ENCODE measurements around the gene IZUMO1.
"Not testable (repeated sequence)": the region's sequence is repeated elsewhere in the genome, so short reads cannot be mapped to it uniquely, and the experiment has no call there.

IZUMO1 gene

GRCh38 chr19:48724796-48725753 lies 21.6 kb downstream of the IZUMO1 start:
- Histone ChIP-seq H3K4me3 (ENCODE audit: low read depth in 1 of 5, low read length in 5 of 5) (peak overlapping the region in 3 of 5 donors; percentile 17 to 25 (median 17)), H3K4me1 (ENCODE audit: control insufficient read depth in 5 of 5, insufficient read depth in 5 of 5, low read length in 5 of 5) (peaks cover 11 to 45% (median 18%) of the 10 kb centered on the region in 5 donors), H3K9me3 (ENCODE audit: control insufficient read depth in 5 of 5, low read length in 5 of 5) (peaks cover 0 to 3% (median 0%) of the 10 kb centered on the region in 5 donors), H3K27me3 (ENCODE audit: control insufficient read depth in 5 of 5, insufficient read depth in 4 of 5, low read length in 5 of 5) (peaks cover 0 to 6% (median 0%) of the 10 kb centered on the region in 5 donors), H3K27ac (ENCODE audit: low read depth, low read length) (peak overlapping the region; percentile 97), H3K9ac (ENCODE audit: low read length in 5 of 5) (peak overlapping the region in 1 of 5 donors; percentile 23), H3K36me3 (ENCODE audit: control insufficient read depth in 5 of 5, insufficient read depth in 5 of 5, low read length in 5 of 5) (peaks cover 0 to 38% (median 11%) of the 10 kb centered on the region in 5 donors)

DNA sequence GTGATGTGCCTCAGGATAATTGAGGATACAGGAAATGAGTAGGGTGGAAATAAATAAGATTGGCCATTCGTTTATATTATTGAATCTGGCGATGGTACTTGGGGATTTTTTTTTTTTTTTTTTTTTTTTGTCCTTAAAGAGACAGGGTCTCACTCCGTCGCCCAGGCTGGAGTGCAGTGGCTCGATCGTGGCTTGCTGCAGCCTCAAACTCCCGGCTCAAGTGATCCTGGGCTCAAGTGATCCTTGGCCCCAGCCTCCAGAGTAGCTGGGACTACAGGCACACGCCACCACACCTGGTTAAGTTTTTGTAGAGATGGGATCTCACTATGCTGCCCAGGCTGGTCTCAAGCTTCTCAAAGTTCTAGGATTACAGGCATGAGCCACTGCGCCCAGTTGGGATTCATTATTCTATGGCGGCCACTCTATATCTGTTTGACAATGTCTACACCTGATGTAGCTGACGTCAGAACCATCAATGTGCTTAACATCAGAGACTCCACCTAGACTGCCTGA lies 24.5 kb downstream of the IZUMO1 start:
- Histone ChIP-seq H3K36me3 (ENCODE audit: control insufficient read depth in 5 of 5, insufficient read depth in 5 of 5, low read length in 5 of 5) (peaks cover 0 to 34% (median 11%) of the 10 kb centered on the region in 5 donors), H3K27ac (ENCODE audit: low read depth, low read length) (no peak overlapping the region), H3K27me3 (ENCODE audit: control insufficient read depth in 5 of 5, insufficient read depth in 4 of 5, low read length in 5 of 5) (peaks cover 0 to 6% (median 0%) of the 10 kb centered on the region in 5 donors), H3K4me3 (ENCODE audit: low read depth in 1 of 5, low read length in 5 of 5) (no peak overlapping the region), H3K9me3 (ENCODE audit: control insufficient read depth in 5 of 5, low read length in 5 of 5) (peaks cover 0 to 3% (median 0%) of the 10 kb centered on the region in 5 donors), H3K4me1 (ENCODE audit: control insufficient read depth in 5 of 5, insufficient read depth in 5 of 5, low read length in 5 of 5) (peaks cover 14 to 58% (median 30%) of the 10 kb centered on the region in 5 donors), H3K9ac (ENCODE audit: low read length in 5 of 5) (no peak overlapping the region)

DNA sequence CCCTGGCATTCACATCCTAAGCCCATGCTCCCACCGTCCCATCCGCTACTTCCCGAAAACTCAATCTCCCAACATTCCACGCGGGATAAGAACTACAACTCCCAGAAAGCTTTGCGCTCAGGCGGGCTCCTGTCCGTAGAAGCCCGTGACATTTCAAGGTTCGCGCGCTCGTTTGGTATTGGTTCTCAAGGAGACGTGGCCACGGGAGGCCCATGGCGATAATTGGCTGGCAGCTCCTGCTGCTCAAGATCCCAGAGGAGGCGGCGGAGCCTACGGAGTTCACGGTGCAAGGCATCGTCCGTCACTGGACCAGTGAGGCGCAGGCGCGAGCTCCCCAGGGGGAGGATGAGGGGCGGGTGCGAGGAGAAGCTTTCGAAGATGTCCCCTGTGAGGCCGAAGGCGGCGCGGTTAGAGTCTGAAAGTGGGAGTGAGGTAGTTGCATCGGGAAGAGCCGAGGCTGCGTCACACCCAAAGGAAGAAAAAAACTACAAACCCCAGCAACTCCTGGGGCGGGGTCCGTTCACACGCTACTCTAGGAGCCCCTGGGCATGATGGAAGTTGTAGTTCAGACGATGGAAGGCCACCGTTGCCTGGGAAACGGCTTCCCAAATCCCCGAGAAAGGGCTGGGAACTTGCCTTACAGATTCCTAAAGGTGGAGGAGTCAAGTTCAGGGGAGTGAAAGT lies 26.0 kb downstream of the IZUMO1 start:
- H3K36me3 ChIP-seq (ENCODE audit: control insufficient read depth in 5 of 5, insufficient read depth in 5 of 5, low read length in 5 of 5) = peaks cover 0 to 27% (median 7%) of the 10 kb centered on the region in 5 donors
- H3K27ac ChIP-seq (ENCODE audit: low read depth, low read length) = peak overlapping the region; percentile 69
- no peaks in the 10 kb centered on the region for H3K9me3 ChIP-seq (ENCODE audit: control insufficient read depth in 5 of 5, low read length in 5 of 5)
- H3K9ac ChIP-seq (ENCODE audit: low read length in 5 of 5) = peak overlapping the region in 4 of 5 donors; percentile 55 to 77 (median 74)
- H3K27me3 ChIP-seq (ENCODE audit: control insufficient read depth in 5 of 5, insufficient read depth in 4 of 5, low read length in 5 of 5) = peaks cover 0 to 6% (median 0%) of the 10 kb centered on the region in 5 donors
- H3K4me3 ChIP-seq (ENCODE audit: low read depth in 1 of 5, low read length in 5 of 5) = peak overlapping the region; percentile 68 to 76 (median 73)
- H3K4me1 ChIP-seq (ENCODE audit: control insufficient read depth in 5 of 5, insufficient read depth in 5 of 5, low read length in 5 of 5) = peaks cover 14 to 55% (median 41%) of the 10 kb centered on the region in 5 donors

DNA sequence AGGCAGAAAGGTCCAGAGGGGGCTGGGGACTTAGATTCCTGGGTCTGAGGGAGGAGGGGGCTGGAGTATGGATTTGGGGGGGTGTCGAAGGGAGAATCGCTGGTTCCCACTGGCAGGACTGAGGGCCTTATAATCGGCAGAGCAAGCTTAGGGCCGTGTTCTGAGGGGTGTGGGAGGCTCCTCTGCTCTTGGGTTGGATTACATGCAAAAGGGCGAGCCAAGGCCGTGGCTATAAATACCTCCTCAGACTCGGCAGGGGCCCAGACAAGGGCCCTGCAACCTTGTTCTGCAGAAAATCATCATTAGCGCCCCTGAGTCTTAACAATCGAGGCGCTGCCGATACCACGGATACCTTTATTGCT lies 26.5 kb downstream of the IZUMO1 start:
- Histone ChIP-seq H3K4me1 (ENCODE audit: control insufficient read depth in 5 of 5, insufficient read depth in 5 of 5, low read length in 5 of 5) (peaks cover 14 to 55% (median 43%) of the 10 kb centered on the region in 5 donors), H3K9ac (ENCODE audit: low read length in 5 of 5) (no peak overlapping the region), H3K27me3 (ENCODE audit: control insufficient read depth in 5 of 5, insufficient read depth in 4 of 5, low read length in 5 of 5) (peaks cover 0 to 6% (median 0%) of the 10 kb centered on the region in 5 donors), H3K27ac (ENCODE audit: low read depth, low read length) (no peak overlapping the region), H3K9me3 (ENCODE audit: control insufficient read depth in 5 of 5, low read length in 5 of 5) (no peaks in the 10 kb centered on the region), H3K36me3 (ENCODE audit: control insufficient read depth in 5 of 5, insufficient read depth in 5 of 5, low read length in 5 of 5) (peaks cover 0 to 27% (median 7%) of the 10 kb centered on the region in 5 donors), H3K4me3 (ENCODE audit: low read depth in 1 of 5, low read length in 5 of 5) (peak overlapping the region; percentile 68 to 76 (median 73))

DNA sequence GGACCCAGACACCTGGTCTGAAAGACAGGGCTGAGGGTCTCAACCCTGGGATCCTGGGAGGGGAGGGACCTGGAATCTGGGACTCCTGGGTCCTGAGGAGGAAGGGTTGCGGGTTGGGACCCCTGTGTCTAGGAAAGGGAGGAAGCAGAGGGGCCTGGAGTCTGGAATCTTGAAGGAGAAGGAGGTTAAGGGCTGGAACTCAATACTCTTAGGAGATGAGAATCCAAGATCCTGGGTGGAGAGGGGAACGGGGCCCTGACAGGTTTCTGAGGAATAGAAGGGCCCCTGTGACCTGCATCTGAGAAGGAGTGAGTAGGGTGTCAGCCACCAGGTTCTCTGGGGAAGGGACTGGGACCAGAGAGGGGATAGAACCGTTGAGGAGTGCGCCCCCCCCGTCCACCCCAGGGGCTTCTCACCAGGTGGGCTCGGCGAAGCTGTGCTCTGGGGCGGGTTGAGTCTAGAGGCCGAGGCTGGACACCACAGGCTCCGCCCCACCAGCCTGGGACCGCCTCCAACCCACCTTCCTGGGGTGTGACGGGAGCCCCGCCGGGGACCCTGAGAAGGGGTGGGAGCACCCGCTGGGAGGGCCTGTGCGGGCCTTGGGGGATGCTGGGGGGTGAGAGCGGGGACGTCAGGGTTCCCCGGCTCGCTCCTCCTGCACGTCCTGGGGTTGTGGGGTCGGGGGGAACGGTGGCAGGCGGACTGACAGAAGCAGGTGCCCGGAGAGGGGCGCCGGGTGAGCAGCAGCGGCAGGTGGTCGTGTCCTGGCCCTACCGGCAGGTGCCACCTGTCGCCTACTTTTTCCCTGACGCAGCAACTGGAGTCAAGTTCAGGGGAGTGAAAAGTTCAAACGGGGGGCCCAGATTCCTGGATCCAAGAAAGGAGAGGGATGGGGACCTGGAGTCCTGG lies 27.2 kb downstream of the IZUMO1 start, which contains the start of gene MAMSTR:
TSS of gene MAMSTR (minus strand) at position 463 of the 909 bp plus-strand sequence. CDS start 694 bp downstream, outside the sequence.
- peaks cover 0 to 25% (median 7%) of the 10 kb centered on the region in 5 donors for H3K36me3 ChIP-seq (ENCODE audit: control insufficient read depth in 5 of 5, insufficient read depth in 5 of 5, low read length in 5 of 5)
- peaks cover 0 to 6% (median 0%) of the 10 kb centered on the region in 5 donors for H3K27me3 ChIP-seq (ENCODE audit: control insufficient read depth in 5 of 5, insufficient read depth in 4 of 5, low read length in 5 of 5)
- H3K9ac ChIP-seq (ENCODE audit: low read length in 5 of 5) = peak within 1 kb of the TSS in 1 of 5 donors; percentile 77
- peak within 1 kb of the TSS; percentile 69 for H3K27ac ChIP-seq (ENCODE audit: low read depth, low read length)
- H3K9me3 ChIP-seq (ENCODE audit: control insufficient read depth in 5 of 5, low read length in 5 of 5) = no peaks in the 10 kb centered on the region
- H3K4me3 ChIP-seq (ENCODE audit: low read depth in 1 of 5, low read length in 5 of 5) = peak within 1 kb of the TSS; percentile 68 to 76 (median 73)
- peaks cover 15 to 56% (median 47%) of the 10 kb centered on the region in 5 donors for H3K4me1 ChIP-seq (ENCODE audit: control insufficient read depth in 5 of 5, insufficient read depth in 5 of 5, low read length in 5 of 5)

- Histone ChIP-seq H3K9ac (ENCODE audit: low read length in 5 of 5) (no peak overlapping the region), H3K9me3 (ENCODE audit: control insufficient read depth in 5 of 5, low read length in 5 of 5) (no peaks in the 10 kb centered on the region), H3K27ac (ENCODE audit: low read depth, low read length) (no peak overlapping the region), H3K27me3 (ENCODE audit: control insufficient read depth in 5 of 5, insufficient read depth in 4 of 5, low read length in 5 of 5) (peaks cover 0 to 6% (median 0%) of the 10 kb centered on the region in 5 donors), H3K36me3 (ENCODE audit: control insufficient read depth in 5 of 5, insufficient read depth in 5 of 5, low read length in 5 of 5) (peaks cover 0 to 18% (median 7%) of the 10 kb centered on the region in 5 donors), H3K4me1 (ENCODE audit: control insufficient read depth in 5 of 5, insufficient read depth in 5 of 5, low read length in 5 of 5) (peaks cover 13 to 53% (median 48%) of the 10 kb centered on the region in 5 donors), H3K4me3 (ENCODE audit: low read depth in 1 of 5, low read length in 5 of 5) (no peak overlapping the region)
Observed at GRCh38 chr19:48718711-48719231, 27.9 kb downstream of the IZUMO1 start.

GRCh38 chr19:48718106-48718505 lies 28.6 kb downstream of the IZUMO1 start:
- Histone ChIP-seq H3K36me3 (ENCODE audit: control insufficient read depth in 5 of 5, insufficient read depth in 5 of 5, low read length in 5 of 5) (peaks cover 0 to 18% (median 7%) of the 10 kb centered on the region in 5 donors), H3K4me1 (ENCODE audit: control insufficient read depth in 5 of 5, insufficient read depth in 5 of 5, low read length in 5 of 5) (peaks cover 13 to 59% (median 55%) of the 10 kb centered on the region in 5 donors)
- H3K9ac ChIP-seq (ENCODE audit: low read length in 5 of 5); H3K9me3 ChIP-seq (ENCODE audit: control insufficient read depth in 5 of 5, low read length in 5 of 5); H3K27ac ChIP-seq (ENCODE audit: low read depth, low read length); H3K27me3 ChIP-seq (ENCODE audit: control insufficient read depth in 5 of 5, insufficient read depth in 4 of 5, low read length in 5 of 5); H3K4me3 ChIP-seq (ENCODE audit: low read depth in 1 of 5, low read length in 5 of 5): not testable (repeated sequence)

DNA sequence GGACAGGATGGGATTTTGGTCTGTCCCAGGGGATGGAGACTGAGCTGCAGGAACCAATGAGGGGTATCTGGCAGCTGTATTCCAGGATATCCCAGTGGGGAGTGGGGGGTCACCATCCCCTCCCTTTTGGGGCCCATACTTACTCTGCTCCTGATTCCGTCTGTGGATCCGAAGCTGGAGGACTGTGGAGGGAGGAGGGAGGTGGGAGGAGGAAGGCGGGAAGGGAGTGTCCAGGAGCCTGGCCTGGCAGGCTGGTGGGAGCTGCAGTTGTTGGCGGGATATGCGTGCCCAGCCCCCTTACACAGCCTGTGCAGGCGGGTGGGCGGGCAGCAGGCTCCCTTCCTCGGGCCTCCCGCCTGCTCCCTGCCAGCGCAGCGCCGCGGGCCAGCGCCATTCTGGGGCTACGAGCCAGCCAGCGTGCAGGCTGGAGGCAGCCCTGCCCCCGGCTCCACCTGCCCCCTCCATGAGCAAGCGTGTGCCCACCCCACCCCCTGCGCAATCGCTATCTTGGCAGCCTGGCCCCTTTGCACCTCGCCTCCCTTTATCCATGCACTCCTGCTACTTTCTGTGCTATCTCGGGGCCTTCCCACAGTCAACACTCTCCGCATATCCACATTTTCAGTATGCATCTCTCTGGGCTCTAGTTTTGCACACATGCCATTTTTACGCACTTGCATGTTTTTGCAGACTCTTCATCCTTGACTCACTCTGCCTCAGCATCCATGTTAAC lies 30.0 kb downstream of the IZUMO1 start:
- Histone ChIP-seq H3K9ac (ENCODE audit: low read length in 5 of 5) (peak overlapping the region in 2 of 5 donors; percentile 19 to 23), H3K36me3 (ENCODE audit: control insufficient read depth in 5 of 5, insufficient read depth in 5 of 5, low read length in 5 of 5) (peaks cover 0 to 11% (median 5%) of the 10 kb centered on the region in 5 donors), H3K4me3 (ENCODE audit: low read depth in 1 of 5, low read length in 5 of 5) (peak overlapping the region; percentile 29 to 49 (median 36)), H3K4me1 (ENCODE audit: control insufficient read depth in 5 of 5, insufficient read depth in 5 of 5, low read length in 5 of 5) (peaks cover 13 to 62% (median 55%) of the 10 kb centered on the region in 5 donors), H3K27ac (ENCODE audit: low read depth, low read length) (peak overlapping the region; percentile 23), H3K9me3 (ENCODE audit: control insufficient read depth in 5 of 5, low read length in 5 of 5) (no peaks in the 10 kb centered on the region), H3K27me3 (ENCODE audit: control insufficient read depth in 5 of 5, insufficient read depth in 4 of 5, low read length in 5 of 5) (peaks cover 0 to 6% (median 0%) of the 10 kb centered on the region in 5 donors)
